ENCODE results near the gene P3H2. TPM values are rescaled to one million over a fixed set of nuclear protein-coding genes. Genes with fewer than 3 reads are reported as not detected.
"Not testable (repeated sequence)": the region's sequence is repeated elsewhere in the genome, so short reads cannot be mapped to it uniquely, and the experiment has no call there.

Gene P3H2
- total RNA-seq, 1 donor from 2014 or later = 23.5 TPM

GRCh38 chr3:190074817-190075216, 45.9 kb downstream of the P3H2 start:
- Mint-ChIP-seq H3K4me3 (no peak overlapping the region), H3K36me3 (no peaks in the 10 kb centered on the region), H3K27ac (no peak overlapping the region), H3K27me3 (no peaks in the 10 kb centered on the region), H3K4me1 (ENCODE audit: unreplicated experiment) (peaks cover 34% of the 10 kb centered on the region), H3K9me3 (no peaks in the 10 kb centered on the region)
- no peak for TF ChIP-seq CTCF (conservative IDR thresholded peaks at IDR 0.05)
- DNase-seq (ENCODE audit: extremely low spot score, unreplicated experiment) = no peak

GRCh38 chr3:190073264-190074008, 47.3 kb downstream of the P3H2 start:
- TF ChIP-seq CTCF (conservative IDR thresholded peaks at IDR 0.05) = no peak
- H3K9me3 Mint-ChIP-seq = no peaks in the 10 kb centered on the region
- no peak overlapping the region for H3K4me3 Mint-ChIP-seq
- H3K36me3 Mint-ChIP-seq = no peaks in the 10 kb centered on the region
- H3K27me3 Mint-ChIP-seq = no peaks in the 10 kb centered on the region
- DNase-seq (ENCODE audit: extremely low spot score, unreplicated experiment) = no peak
- H3K4me1 Mint-ChIP-seq (ENCODE audit: unreplicated experiment) = peaks cover 34% of the 10 kb centered on the region
- H3K27ac Mint-ChIP-seq = no peak overlapping the region

GRCh38 chr3:190072856-190073255, 47.8 kb downstream of the P3H2 start:
- no peaks in the 10 kb centered on the region for H3K9me3 Mint-ChIP-seq
- H3K27ac Mint-ChIP-seq = no peak overlapping the region
- H3K27me3 Mint-ChIP-seq = no peaks in the 10 kb centered on the region
- H3K36me3 Mint-ChIP-seq = no peaks in the 10 kb centered on the region
- peaks cover 34% of the 10 kb centered on the region for H3K4me1 Mint-ChIP-seq (ENCODE audit: unreplicated experiment)
- DNase-seq (ENCODE audit: extremely low spot score, unreplicated experiment) = no peak
- TF ChIP-seq CTCF (conservative IDR thresholded peaks at IDR 0.05) = no peak
- no peak overlapping the region for H3K4me3 Mint-ChIP-seq

GRCh38 chr3:190071921-190072320, 48.8 kb downstream of the P3H2 start:
- not testable (repeated sequence) for DNase-seq (ENCODE audit: extremely low spot score, unreplicated experiment); H3K4me3 Mint-ChIP-seq; H3K27ac Mint-ChIP-seq; H3K9me3 Mint-ChIP-seq; H3K27me3 Mint-ChIP-seq; H3K36me3 Mint-ChIP-seq
- peaks cover 27% of the 10 kb centered on the region for H3K4me1 Mint-ChIP-seq (ENCODE audit: unreplicated experiment)

- no peak for TF ChIP-seq CTCF (conservative IDR thresholded peaks at IDR 0.05)
- Mint-ChIP-seq H3K4me3 (no peak overlapping the region), H3K4me1 (ENCODE audit: unreplicated experiment) (peaks cover 22% of the 10 kb centered on the region), H3K27ac (no peak overlapping the region), H3K9me3 (no peaks in the 10 kb centered on the region), H3K27me3 (no peaks in the 10 kb centered on the region), H3K36me3 (no peaks in the 10 kb centered on the region)
- DNase-seq (ENCODE audit: extremely low spot score, unreplicated experiment) = no peak
Measured at GRCh38 chr3:190070622-190071347, 49.9 kb downstream of the P3H2 start.

- Mint-ChIP-seq H3K4me1 (ENCODE audit: unreplicated experiment) (peaks cover 3% of the 10 kb centered on the region), H3K36me3 (no peaks in the 10 kb centered on the region), H3K27ac (no peak overlapping the region), H3K9me3 (no peaks in the 10 kb centered on the region), H3K27me3 (no peaks in the 10 kb centered on the region), H3K4me3 (no peak overlapping the region)
- no peak for TF ChIP-seq CTCF (conservative IDR thresholded peaks at IDR 0.05)
- no peak for DNase-seq (ENCODE audit: extremely low spot score, unreplicated experiment)
Measured at GRCh38 chr3:190065204-190065603, 55.5 kb downstream of the P3H2 start.
